Ovary (tissue), 3 donors: ENCODE results near the gene ATP5F1E.

Source experiments
- POLR2A ChIP-seq: fragments of 450-650 bp; IDR thresholded peaks from one replicate; pipeline ENCODE4 v1.6.1; 2017; ENCODE audit warnings: antibody characterized with exemption, mild to moderate bottlenecking, moderate library complexity
- TF ChIP-seq, protein P1 (sequence below), 3 donors: fragments of 450-650 bp in 2 of 3; fragments of 200-600 bp in 1 of 3; IDR thresholded peaks; one replicate each; pipeline versions ENCODE4 v1.5.1 to v1.8.0; 2016 to 2022; ENCODE audit warnings: antibody characterized with exemption in 3 of 3, mild to moderate bottlenecking in 1 of 3
- donor health status: DM: no; HTN: no; CAD: no.

DNA sequence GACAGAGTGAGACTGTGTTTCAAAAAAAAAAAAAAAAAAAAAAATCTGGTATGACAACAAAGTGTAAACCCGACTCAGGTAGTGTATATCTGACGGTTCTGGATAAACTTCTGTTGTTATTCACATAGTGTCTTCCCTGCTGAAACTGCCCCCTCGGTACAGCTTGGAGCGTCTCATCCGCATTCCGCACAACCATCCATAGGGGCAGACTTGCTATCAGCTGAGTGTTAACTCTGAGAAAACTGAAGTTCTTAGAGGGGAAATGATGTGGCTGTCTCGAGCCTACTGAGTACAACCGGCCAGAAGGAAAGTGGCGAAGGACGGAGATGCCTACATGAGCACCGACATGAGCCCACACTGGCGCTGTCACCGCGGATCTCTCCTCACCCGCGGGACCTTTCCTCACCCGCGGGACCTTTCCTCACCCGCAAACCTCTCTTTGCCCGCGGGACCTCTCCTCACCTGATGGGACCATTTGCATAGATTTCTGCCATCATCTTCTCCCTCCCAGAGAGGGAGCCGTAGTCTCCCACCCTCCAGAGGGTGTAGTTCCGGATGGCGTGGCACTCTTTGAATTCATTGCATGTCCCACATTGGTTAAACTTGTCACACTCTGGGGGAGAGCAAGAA is 34.9 kb downstream of the ATP5F1E start:
- TF ChIP-seq POLR2A, result no peak
- TF ChIP-seq, protein P1, sequence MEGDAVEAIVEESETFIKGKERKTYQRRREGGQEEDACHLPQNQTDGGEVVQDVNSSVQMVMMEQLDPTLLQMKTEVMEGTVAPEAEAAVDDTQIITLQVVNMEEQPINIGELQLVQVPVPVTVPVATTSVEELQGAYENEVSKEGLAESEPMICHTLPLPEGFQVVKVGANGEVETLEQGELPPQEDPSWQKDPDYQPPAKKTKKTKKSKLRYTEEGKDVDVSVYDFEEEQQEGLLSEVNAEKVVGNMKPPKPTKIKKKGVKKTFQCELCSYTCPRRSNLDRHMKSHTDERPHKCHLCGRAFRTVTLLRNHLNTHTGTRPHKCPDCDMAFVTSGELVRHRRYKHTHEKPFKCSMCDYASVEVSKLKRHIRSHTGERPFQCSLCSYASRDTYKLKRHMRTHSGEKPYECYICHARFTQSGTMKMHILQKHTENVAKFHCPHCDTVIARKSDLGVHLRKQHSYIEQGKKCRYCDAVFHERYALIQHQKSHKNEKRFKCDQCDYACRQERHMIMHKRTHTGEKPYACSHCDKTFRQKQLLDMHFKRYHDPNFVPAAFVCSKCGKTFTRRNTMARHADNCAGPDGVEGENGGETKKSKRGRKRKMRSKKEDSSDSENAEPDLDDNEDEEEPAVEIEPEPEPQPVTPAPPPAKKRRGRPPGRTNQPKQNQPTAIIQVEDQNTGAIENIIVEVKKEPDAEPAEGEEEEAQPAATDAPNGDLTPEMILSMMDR (IDR thresholded peaks at IDR 0.05), result no peak
